ENCODE results near the gene MBD1. TPM values are rescaled to one million over a fixed set of nuclear protein-coding genes. Genes with fewer than 3 reads are reported as not detected.

Gene MBD1
- total and polyA plus RNA-seq, 2 of the 13 experiments (the other 11 are each of a cell fraction or from before 2014, with no cell fraction given) = 25.5 to 28.6 TPM

DNA sequence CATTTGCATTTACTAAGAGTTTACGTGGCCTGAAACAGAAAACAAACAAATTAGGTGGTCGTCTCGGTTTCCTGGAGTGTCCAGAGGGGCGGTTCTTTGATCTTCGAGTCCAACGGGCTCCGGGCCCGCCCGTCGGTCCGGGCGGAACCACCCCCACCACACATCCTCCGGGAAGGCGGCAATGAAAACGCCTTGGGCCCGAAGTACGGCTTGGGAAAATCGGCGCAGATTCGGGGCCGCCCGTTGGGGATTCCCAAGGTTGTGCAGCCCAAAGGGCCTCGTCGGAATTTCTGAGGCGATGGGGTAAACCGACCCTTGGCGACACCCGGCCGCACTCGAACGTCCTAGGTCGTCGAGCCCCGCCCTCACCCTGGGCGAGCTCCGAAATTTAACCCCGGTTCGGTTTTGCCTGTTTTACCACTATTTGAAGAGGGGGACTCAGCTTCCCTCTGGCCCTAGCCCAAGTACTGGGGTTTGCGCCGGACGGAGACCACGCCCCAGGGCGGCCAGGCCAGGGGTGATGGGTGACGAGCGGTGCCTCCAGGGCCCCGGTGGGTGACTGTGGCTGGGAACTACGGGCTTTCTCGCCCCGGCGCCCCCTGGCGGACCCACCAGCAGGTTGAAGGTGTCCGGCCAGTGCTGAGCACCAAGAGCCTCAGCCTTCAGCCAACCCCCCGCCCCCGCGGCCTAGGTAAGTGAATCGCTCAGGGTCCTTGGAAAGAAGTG is 13.1 kb downstream of the MBD1 start (continued):
- TF ChIP-seq ELK4 (CRISPR knock-in tag; IDR thresholded peaks at IDR 0.05; ENCODE audit: borderline replicate concordance) (no peak), SYNCRIP (IDR thresholded peaks at IDR 0.05; ENCODE audit: insufficient read depth, low read depth, low read length) (no peak), SETDB1 (CRISPR knock-in tag; IDR thresholded peaks at IDR 0.05; ENCODE audit: borderline replicate concordance) (no peak), REST (IDR thresholded peaks at IDR 0.05; ENCODE audit: borderline replicate concordance in 1 of 2, low read depth in 1 of 2, low read length in 2 of 2) (no peak), ZNF724P (CRISPR knock-in tag; IDR thresholded peaks at IDR 0.05; ENCODE audit: borderline replicate concordance) (no peak), AGO2 (optimal IDR thresholded peaks at IDR 0.05; ENCODE audit: low read depth, low read length) (peak; percentile 92), HMG20B (CRISPR knock-in tag; conservative IDR thresholded peaks at IDR 0.05) (no peak), ZNF597 (CRISPR knock-in tag; IDR thresholded peaks at IDR 0.05) (no peak), ZNF136 (CRISPR knock-in tag; IDR thresholded peaks at IDR 0.05; ENCODE audit: low read depth) (no peak), GABPA (IDR thresholded peaks at IDR 0.05; ENCODE audit: low read depth, low read length) (no peak), GABPA (CRISPR knock-in tag; IDR thresholded peaks at IDR 0.05; ENCODE audit: low read depth) (no peak), ZNF790 (CRISPR knock-in tag; IDR thresholded peaks at IDR 0.05; ENCODE audit: borderline replicate concordance) (no peak), ZNF605 (CRISPR knock-in tag; IDR thresholded peaks at IDR 0.05) (no peak), ZNF468 (CRISPR knock-in tag; IDR thresholded peaks at IDR 0.05) (no peak)
- TF ChIP-seq, protein P1, sequence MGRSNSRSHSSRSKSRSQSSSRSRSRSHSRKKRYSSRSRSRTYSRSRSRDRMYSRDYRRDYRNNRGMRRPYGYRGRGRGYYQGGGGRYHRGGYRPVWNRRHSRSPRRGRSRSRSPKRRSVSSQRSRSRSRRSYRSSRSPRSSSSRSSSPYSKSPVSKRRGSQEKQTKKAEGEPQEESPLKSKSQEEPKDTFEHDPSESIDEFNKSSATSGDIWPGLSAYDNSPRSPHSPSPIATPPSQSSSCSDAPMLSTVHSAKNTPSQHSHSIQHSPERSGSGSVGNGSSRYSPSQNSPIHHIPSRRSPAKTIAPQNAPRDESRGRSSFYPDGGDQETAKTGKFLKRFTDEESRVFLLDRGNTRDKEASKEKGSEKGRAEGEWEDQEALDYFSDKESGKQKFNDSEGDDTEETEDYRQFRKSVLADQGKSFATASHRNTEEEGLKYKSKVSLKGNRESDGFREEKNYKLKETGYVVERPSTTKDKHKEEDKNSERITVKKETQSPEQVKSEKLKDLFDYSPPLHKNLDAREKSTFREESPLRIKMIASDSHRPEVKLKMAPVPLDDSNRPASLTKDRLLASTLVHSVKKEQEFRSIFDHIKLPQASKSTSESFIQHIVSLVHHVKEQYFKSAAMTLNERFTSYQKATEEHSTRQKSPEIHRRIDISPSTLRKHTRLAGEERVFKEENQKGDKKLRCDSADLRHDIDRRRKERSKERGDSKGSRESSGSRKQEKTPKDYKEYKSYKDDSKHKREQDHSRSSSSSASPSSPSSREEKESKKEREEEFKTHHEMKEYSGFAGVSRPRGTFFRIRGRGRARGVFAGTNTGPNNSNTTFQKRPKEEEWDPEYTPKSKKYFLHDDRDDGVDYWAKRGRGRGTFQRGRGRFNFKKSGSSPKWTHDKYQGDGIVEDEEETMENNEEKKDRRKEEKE (IDR thresholded peaks at IDR 0.05) = no peak
- TF ChIP-seq, protein P2, sequence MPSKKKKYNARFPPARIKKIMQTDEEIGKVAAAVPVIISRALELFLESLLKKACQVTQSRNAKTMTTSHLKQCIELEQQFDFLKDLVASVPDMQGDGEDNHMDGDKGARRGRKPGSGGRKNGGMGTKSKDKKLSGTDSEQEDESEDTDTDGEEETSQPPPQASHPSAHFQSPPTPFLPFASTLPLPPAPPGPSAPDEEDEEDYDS (CRISPR knock-in tag; IDR thresholded peaks at IDR 0.05) = no peak

All from HepG2 (cell line).